Epithelial cell of prostate (primary cell): ENCODE results near the gene CCDC73.
"Not testable (repeated sequence)": the region's sequence is repeated elsewhere in the genome, so short reads cannot be mapped to it uniquely, and the experiment has no call there.

Experiments used
- DNase-seq: peaks from one replicate; pipeline ENCODE4 v3.0.0-alpha.2; 2011; ENCODE audit warnings: low read depth, low spot score
- H3K27ac ChIP-seq: fragments of 450-650 bp; 2 replicates; pipeline ENCODE4 v1.5.1; 2017; ENCODE audit warnings: mild to moderate bottlenecking

Gene CCDC73

DNA sequence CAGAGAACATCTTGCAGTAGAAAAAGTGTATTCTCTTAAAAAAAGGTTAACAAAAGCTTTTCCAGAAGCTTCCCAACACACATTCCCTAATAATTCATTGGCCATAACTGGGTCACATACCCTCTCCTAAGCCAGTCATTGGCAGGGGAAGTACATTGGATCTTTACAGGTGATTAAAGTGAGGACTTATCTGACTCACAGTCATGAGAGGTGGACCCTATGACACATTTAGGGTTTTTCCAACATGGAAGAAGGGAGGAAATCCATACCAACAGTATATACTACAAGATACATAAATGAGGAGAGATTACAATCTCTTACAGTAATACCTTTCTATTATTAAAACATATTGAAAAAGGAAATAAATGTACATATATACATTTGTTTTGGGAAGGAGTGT is 72.2 kb downstream of the CCDC73 start:
- DNase-seq = peak; percentile 3
- no peak overlapping the region for H3K27ac ChIP-seq

DNA sequence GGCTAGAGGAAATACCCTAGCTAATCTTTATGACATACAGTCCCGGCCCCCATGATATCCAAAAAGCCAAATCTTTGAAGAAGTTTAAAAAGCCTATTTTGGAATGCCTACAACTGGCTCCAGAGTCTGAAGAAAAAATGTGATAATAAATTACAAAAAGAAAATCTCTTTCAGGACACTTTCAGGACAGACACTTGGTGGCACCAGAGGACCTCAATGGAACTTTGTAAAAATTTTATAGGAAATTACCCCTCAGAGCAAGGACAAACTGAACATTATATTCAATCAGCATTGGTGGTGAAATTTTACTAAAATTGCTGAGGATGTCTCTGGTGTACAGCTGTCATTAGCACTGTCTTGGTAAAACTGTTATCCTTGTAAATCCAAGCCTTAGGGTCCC is 81.0 kb downstream of the CCDC73 start:
- no peak overlapping the region for H3K27ac ChIP-seq
- DNase-seq = no peak

DNA sequence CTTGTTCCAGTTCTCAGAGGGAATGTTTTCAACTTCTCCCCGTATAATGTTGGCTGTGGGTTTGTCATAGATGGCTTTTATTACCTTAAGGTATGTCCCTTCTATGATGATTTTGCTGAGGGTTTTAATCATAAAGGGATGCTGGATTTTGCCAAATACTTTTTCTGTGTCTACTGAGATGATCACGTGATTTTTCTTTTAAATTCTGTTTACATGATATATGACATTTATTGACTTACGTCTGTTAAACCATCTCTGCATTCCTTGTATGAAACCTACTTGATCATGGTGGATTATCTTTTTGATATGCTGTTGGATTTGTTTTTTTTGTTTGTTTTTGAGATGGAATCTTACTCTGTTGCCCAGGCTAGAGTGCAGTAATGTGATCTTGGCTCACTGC is 85.5 kb downstream of the CCDC73 start:
- H3K27ac ChIP-seq = not testable (repeated sequence)

DNA sequence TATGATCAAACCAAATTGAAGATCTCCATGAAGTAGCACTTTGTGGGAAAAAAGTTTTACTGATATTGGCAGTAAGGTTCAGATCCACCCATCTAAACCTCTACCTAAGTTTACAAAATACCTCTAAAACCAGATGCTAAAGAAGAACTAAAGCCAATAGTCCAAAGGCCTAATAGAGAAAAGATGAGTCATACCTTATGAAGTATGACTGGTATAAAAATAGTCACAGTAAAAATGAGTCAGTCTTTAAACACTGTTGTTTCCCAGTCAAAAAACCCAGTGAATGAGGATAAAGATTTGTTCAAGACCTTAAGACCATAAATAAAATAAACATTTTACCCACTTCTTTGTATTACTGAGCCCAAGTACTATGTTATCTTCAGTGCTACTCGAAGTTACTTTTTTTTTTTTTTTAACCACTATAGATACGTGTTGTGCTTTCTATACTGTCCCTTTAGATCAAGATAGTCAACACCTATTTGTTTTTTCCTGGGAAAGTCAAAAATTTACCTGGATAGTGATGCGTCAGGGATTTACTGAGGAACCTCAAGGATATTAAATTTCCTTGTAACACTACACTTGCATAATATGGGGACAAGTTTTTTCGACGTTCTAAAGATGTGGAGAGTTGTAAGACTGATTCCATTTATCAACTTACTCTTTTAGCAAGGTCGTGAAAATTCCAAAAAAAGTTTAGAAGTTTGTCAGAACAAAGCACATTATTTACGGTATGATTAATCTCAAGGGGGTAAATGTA is 87.3 kb downstream of the CCDC73 start:
- peak; percentile 33 for DNase-seq
- peak overlapping the region; percentile 52 for H3K27ac ChIP-seq

More for the DNA sequence above, 85.5 kb downstream of the CCDC73 start:
- not testable (repeated sequence) for DNase-seq

DNA sequence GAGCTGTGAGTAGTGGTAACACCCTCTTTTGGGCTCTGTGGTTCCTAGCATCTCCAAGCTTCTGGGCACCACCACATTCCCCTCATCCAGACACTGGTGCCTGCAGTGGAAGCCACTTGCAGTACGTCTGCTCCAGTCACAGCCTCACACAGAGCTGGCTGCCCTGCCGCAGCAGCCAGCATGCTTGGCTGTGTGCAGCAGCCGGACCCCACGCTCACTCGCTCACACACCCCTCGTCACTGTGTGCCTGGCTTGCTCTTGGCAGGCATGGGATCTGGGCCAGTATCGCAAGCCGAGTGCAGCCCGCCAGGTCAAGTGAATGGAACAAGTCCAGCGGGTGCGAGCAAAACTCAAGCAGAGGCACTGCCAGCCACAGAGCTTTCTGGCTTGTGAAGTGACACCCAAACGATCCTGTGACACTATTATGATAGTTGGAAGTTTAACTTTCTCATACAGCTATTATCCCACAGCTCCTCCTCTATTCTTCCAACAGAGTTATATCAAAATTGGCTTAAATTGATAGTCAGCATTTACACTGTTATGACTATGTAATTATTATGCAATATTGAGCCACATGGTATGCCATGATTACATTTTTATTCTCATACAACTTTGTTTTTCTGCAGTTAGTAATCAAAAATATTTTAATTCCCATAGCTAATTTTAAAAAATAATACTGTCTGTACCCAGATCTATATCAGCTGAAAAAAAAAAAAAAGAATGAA is 89.0 kb downstream of the CCDC73 start:
- no peak for DNase-seq
- H3K27ac ChIP-seq = no peak overlapping the region

DNA sequence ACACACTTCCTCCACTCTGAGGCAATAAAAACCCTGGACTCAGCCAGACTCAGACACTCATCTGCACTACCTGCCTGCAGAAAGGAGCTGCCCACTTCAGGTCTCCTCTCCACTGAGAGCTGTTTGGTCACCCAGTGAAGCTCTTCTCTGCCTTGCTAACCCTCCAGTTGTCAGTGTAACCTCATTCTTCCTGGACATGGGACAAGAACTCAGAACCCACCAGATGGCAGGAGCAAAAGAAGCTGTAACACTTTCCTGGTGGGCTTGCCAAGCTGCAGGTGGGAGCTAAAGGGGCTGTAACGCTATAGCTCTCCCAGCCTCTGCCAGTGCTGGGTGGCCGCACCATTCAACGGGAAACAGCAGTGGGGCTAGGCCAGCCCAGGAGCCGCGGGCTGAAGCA is 89.7 kb downstream of the CCDC73 start:
- DNase-seq = no peak
- H3K27ac ChIP-seq = no peak overlapping the region

DNA sequence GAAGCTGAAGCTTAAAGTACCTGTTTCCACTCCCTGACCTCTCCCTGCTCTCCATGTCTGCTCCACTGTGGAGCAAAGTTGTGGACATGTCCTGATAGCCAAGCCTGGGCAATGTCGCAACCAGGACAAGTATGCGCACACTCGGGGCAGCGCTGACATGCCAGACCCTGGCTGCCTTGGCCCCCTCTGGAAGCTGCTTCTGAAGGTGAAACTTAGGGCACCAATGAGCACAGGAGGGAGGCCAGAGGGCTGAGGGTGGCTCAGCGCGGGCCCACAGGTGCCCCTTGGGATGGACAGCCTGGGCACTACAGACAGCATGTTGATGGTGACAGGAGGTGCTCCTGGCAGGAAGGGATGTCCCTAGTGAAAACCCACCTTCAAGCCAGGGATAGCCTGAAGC is 90.2 kb downstream of the CCDC73 start:
- H3K27ac ChIP-seq = no peak overlapping the region
- DNase-seq = no peak

DNA sequence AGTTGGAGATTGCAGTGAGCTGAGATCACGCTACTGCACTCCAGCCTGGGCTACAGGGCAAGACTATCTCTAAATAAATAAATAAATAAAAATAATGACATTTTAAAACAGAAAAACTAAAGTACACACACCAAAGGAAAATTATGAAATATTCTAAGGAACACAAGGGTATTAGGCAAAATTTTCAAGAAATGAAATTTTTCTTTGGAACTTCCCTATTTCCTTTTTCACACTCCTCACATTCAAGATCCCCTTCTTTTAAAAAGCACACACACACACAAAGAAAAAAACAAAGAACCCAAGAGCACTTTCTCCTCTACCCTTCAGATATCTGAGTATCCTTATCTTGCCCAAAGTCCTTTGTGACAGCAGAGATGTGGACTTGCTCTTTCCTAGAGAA is 92.8 kb downstream of the CCDC73 start:
- H3K27ac ChIP-seq = no peak overlapping the region
- DNase-seq = no peak

DNA sequence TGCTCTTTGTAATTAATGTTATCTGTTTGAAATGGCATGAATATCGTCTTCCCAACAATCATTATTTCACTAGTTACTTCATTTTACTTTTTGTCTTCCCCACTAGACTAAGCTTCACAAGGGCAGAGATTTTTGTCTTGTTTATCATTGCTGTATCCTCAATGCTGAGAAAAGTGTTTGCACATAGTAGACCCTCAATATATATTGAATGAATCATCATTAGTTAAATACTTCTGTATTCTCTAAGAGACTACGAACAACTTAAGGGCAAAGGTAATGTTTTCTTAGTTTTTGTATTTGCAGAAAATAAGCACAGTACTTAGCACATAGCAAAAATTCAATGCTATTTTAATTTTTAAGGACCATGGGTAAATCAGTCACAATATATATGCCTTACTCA is 95.9 kb downstream of the CCDC73 start:
- no peak overlapping the region for H3K27ac ChIP-seq
- no peak for DNase-seq

DNA sequence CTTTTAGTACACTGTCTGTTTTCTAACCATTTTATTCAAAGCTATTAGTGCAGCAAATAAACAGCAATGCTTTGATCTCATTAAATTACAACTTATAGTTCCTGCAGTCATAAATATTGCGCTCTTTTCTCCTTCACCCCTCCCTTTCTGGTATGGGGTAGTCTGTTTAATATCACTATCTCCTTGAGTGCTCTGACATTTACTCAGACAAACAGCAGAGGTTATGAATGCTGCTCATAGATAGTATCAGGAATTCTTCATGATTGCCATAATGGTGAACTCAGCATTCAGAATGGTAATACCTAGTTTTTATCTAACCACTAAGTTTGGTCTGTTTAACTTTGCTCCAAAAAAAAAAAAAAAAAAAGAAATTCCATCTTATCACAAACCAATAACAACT is 123.4 kb downstream of the CCDC73 start:
- no peak overlapping the region for H3K27ac ChIP-seq
- DNase-seq = no peak

DNA sequence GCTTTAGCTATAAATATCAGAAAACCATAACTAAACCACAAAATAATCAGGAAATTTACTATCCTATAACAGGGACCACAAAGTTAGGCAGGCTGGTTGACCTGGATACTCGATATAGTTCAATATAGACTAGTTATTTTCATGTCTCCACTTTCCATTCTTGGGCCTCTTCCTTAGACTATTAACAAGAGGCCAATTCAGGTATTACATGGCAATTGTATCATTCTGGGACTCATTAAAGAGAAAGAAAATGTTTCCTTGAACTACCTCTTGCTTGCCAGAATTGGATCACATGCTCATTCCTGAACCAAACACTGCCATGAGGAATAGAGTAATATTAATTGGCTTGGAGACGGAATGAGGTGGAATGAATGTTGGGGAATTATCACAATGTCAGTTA is 134.8 kb downstream of the CCDC73 start:
- peak overlapping the region; percentile 67 for H3K27ac ChIP-seq
- DNase-seq = no peak

DNA sequence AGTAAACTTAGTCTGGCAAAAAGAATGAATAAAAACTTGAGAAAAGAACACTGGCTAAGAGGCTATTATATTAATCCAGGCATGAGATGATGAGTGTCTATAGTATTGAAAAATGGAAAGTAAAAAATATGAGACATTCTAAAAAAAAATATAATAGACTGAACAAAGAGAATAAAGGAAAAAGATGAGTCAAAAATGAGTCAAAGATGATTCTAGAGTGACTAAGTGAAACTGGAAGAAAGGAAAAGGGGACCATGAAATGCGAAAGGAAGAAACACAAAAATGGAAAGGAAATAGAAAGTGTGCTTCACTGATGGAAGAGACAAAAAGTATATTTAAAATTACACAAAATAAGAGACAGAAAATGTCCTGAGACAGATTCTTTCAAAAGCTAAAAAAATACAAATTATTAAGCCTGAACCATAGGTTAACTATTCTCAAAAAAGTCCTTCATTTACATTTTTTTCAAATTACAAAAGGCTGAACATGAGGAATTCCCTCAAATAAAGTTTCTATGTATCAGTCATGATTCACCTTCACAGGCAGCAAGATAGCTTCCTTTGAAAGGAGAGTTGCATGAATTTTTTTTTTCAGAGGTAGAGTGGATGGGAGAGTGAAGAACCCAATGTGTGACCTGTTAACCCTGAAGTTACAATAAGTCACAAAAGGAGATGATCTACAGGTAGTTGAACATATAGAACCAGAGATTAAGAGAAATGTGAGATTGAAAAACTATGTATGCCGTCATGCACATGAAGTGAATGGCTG is 135.6 kb downstream of the CCDC73 start:
- peak; percentile 2 for DNase-seq
- peak overlapping the region; percentile 67 for H3K27ac ChIP-seq

DNA sequence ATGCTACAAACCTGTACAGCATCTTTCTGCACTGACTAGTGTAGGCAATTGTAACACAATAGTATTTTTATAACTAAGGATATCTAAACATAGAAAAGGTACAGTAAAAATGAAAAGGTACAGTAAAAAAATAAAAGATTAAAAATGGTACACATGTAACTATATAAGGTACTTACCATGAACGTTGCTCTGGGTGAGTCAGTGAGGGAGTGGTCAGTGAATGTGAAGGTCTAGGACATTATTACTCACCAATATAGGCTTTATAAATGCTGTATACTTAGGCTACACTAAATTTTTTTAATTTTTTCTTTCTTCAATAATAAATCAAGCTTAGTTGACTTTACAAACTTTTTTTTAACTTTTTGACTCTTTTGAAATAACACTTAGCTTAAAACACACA is 150.9 kb downstream of the CCDC73 start:
- DNase-seq = peak; percentile 33
- H3K27ac ChIP-seq = no peak overlapping the region

DNA sequence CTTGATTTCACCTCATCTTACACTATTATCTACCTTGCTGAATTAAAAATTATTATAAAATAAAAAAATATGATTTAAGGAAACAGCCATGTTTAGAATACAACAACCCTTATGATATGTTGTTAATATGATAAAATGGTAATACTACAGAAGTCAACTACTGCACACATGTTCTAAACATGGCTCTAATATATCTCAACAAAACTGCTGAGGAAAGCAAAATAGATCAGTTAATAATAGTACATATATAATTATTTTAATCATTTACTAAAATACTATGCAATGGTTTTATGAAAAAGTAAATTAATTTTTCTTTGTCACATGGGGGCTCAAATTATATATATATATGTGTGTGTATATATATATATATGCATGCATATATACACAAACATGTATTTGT is 153.1 kb downstream of the CCDC73 start:
- no peak overlapping the region for H3K27ac ChIP-seq
- DNase-seq = no peak

DNA sequence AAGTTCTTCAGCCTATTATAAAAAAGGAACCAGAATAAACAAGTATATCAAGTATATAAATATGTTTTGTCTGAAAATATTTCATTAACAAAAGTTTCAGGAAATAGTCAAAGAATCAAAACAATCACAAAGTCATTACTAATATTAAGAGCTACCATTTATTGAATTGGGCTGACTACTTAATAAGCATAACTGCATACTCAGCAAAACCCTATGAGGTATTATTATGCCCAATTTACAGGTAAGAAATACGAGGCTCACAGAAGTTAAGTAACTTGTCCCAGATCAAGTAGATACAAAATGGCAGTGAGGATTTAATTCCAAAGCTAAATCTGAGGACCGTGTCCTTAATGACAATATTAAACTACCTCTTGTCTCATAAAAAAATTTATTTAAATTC is 158.6 kb downstream of the CCDC73 start:
- DNase-seq = no peak
- no peak overlapping the region for H3K27ac ChIP-seq

DNA sequence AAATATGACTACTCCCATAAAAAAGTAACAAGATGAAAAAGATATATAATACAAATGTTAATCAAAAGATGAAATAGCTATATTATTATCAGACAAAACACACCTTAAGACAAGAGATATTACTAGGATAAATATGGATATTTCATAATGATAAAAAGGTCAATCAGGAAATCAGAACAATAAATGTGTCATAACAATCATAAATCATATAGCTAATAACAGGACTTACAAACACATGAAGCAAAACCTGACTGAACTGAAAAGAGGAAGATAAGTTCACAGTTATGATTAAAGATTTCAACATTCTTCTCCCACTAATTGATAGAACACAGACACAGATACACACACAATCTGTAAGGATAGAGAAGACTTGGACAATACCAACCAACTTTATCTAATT is 163.6 kb downstream of the CCDC73 start:
- no peak for DNase-seq
- H3K27ac ChIP-seq = no peak overlapping the region

DNA sequence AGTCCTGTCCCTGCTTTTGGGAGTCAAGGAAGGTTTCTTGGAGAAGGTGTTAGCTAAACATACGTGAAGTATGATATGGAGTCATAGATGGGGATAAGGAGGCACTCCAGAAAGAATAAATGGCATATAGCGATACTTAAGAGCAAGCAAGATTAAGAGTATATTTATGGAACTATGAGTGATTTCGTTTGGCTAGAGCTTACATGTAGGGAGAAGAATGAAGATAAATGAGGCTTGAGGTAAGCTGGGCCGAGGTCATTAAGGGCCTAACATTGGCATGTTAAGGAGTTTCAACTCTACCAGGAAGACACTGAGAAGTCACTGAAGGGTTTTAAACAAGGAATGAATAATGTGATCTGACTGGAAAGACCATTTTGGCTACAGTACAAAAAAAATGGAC is 177.6 kb downstream of the CCDC73 start:
- no peak overlapping the region for H3K27ac ChIP-seq
- no peak for DNase-seq

DNA sequence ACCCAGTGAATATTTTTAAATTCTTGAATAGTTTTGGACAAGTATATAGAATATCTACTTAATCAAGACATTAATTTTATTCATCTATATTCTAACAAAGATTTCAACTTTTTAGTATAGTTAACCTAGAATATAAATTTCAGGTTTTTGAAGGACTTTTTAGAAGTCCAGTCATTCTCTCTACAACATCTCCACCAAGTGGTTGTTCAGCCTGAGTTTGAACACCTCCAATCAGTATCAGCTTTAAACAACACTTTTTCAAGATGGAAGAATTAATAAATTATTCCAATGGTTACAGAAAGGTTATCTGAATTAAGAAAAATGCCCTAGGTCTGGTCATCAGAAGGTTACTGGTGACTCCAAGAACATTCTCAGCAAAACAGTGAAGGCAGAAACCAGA is 179.0 kb downstream of the CCDC73 start:
- no peak for DNase-seq
- no peak overlapping the region for H3K27ac ChIP-seq

DNA sequence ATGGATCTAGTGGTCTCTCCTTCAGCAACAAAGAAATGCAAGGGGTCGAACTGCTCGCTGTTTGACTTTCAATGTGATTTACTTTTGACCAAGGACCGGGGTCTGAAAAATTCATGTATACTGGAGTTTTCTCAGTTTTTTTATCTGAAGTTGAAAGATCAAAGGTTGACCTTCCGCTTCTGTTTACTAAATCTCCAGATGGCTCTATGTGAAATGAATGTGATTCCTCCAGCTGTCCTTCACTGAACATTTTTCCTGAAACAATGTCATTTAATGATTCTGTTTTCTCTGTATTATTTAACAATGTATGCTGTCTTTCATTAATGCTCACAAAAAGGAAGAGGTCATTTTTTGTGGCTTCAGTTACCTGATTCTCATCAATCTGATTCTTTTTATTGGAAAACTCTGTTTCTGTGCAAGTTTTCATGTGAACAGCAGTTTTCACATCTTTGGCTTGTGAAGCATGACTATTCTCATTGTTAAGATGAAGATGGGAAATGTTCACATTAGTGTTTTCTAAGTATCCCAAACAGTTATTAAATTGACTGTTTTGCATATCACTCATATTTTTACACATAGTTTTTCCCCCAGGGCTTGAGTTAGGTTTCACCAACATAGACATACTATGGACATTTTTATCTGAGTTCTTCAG is 180.8 kb downstream of the CCDC73 start:
- no peak overlapping the region for H3K27ac ChIP-seq
- DNase-seq = no peak

DNA sequence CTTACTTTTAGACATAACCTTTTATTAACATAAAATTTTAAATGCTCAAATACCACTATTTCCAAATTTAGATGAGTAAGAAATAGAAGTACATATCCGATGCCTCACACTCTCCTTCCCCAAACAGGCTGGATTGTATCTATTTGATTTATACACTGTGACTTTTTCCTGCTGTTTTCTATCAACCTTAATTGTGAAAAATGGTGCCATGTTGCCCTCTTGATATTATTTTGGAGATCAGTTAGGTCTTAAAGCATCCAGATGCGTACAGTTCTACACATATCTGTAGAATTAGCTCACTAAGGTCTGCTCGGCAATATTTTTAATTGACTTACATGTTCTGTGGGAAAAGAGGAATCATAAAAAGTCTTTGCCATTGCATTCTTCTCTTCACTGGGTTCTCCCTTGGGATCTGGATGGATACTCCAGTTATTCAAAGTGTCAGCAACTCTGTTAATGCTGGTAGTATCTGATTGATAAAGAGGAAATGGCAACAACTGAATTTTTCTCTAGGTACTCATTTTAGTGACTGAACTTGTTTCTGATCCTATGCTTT is 183.6 kb downstream of the CCDC73 start:
- H3K27ac ChIP-seq = no peak overlapping the region
- DNase-seq = no peak
